CD4-positive, alpha-beta T cell treated with Interleukin-2 at 100 ng/mL for 4 hours (primary cell): Measurements from ENCODE around the gene ALOX15.
"Not testable (repeated sequence)": the region's sequence is repeated elsewhere in the genome, so short reads cannot be mapped to it uniquely, and the experiment has no call there.

Experiments used
- DNase-seq: peaks from one replicate; pipeline ENCODE4 v3.0.0-alpha.2; 2020; ENCODE audit warnings: low spot score

Gene ALOX15

GRCh38 chr17:4592240-4593005, 49.1 kb downstream of the ALOX15 start:
- no peak for DNase-seq

- DNase-seq = no peak
Measured at GRCh38 chr17:4591529-4591928, 49.9 kb downstream of the ALOX15 start.

- no peak for DNase-seq
Measured at GRCh38 chr17:4590981-4591453, 50.5 kb downstream of the ALOX15 start.

GRCh38 chr17:4590042-4590441, 51.4 kb downstream of the ALOX15 start:
- not testable (repeated sequence) for DNase-seq

GRCh38 chr17:4588898-4589625, 52.4 kb downstream of the ALOX15 start:
- no peak for DNase-seq

GRCh38 chr17:4588391-4588790, 53.1 kb downstream of the ALOX15 start:
- no peak for DNase-seq

- no peak for DNase-seq
Measured at GRCh38 chr17:4587803-4588202, 53.7 kb downstream of the ALOX15 start.

- no peak for DNase-seq
Measured at GRCh38 chr17:4587195-4587594, 54.3 kb downstream of the ALOX15 start.

- DNase-seq = no peak
Measured at GRCh38 chr17:4586043-4586442, 55.4 kb downstream of the ALOX15 start.

GRCh38 chr17:4585638-4585994, 55.9 kb downstream of the ALOX15 start:
- no peak for DNase-seq

GRCh38 chr17:4584917-4585637, 56.4 kb downstream of the ALOX15 start:
- no peak for DNase-seq

- DNase-seq = no peak
Measured at GRCh38 chr17:4584101-4584916, 57.2 kb downstream of the ALOX15 start, which contains the start of gene SMTNL2. SMTNL2 (plus strand) TSS chr17:4584529; CDS start chr17:4584606, 77 bp downstream.

GRCh38 chr17:4583782-4584100, 57.7 kb downstream of the ALOX15 start:
- no peak for DNase-seq

GRCh38 chr17:4583206-4583605, 58.3 kb downstream of the ALOX15 start:
- no peak for DNase-seq

GRCh38 chr17:4582691-4583090, 58.8 kb downstream of the ALOX15 start:
- no peak for DNase-seq

GRCh38 chr17:4582101-4582501, 59.4 kb downstream of the ALOX15 start:
- DNase-seq = no peak
